GM18907 (cell line): ENCODE measurements around the gene LRMDA.

Source experiments
- ATAC-seq: cut with Tn5 transposase; IDR thresholded peaks from one replicate; pipeline ENCODE4 v1.9.1; 2021; ENCODE audit warnings: mild to moderate bottlenecking, moderate library complexity; ENCODE audit not compliant: unreplicated experiment

The LRMDA gene

DNA sequence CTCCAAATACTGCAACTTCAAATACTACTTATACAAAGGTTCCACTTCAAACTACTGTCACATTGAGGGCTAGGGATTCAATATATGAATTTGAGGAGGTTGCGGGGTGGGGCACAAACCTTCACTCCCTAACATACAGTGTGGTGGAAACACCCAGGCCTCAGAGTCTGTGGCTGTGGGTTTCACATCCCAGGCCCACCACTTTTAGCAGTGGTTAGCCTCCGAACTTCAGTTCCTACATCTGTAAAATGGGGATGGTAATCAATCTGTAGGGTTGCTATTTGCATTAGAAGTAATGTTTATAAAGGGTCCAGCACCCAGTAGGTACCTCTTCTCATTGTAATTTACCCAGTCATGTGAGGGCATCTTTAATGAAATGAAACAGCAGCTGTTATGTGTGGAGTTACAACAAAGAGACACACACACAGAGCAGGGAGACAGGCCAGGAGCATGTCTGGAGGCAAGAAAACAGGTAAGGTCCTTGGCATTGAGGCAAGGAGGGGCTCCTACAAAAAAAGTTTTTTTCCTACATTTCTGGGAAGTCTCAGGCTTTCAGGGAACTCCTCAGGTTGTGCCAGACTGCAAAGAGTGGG, 570.9 kb downstream of the LRMDA start:
- no peak for ATAC-seq

DNA sequence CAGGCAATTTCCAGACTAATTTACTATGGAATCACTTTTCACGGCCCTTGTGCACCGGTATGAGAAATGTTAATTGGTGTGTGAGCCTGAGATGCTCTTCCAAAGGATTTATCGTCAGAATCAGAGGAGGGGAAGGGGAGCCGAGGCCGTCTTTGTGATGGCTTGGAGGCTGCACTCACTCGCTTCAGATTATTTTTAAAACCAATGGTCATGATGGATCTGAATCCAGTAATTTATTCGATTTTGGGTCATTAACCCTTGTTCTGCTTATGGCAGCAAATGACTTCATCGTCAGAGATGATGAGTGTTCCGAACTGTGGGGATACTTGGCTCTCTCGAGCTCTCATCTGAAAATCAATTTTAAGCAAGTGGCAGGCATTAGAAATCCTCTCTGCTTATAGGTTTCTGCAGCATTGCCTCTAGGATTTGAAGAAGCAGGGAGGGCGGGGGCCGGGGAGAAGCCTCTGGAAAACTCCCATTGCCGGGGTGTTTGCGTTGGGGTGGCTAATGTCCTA, 576.3 kb downstream of the LRMDA start:
- ATAC-seq = no peak

DNA sequence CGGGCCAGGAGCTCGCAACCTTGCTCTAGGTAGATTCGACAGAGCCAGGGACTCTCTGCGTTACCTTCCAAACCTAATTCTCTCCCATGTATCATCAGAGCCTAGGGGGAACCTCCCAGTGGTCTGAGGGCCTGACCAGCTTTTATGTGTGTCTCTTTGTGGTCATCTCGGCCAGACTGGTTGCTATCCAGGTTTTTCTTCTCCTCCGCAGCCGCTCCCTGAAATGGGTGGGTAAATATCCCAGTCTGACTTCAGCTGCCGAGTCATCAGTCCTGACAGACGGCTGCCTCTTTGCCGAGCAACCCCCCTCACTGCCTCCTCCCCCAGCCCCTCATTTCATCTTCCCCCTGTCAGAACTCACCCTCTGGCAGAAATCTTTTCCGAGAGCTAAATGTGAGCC, 578.1 kb downstream of the LRMDA start:
- ATAC-seq = no peak

DNA sequence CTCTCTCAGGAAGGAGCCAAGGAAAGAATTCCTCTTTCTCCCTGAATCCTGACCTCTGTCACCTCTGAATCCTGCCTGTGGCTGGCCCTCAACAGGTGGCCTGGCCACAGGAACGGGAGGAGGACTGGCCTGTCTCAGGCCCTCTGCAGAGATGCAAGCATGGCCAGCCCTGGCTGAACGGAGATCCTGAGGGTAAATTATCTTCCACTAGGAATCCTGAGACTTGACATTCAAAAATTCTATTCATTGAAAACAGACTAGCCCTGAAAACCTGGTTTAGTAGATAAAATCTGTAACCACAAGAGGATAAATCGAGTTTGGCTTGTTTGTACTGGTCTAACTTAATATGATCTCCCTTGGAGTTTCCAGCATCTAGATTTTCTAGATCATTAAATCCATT, 579.3 kb downstream of the LRMDA start:
- ATAC-seq = no peak

DNA sequence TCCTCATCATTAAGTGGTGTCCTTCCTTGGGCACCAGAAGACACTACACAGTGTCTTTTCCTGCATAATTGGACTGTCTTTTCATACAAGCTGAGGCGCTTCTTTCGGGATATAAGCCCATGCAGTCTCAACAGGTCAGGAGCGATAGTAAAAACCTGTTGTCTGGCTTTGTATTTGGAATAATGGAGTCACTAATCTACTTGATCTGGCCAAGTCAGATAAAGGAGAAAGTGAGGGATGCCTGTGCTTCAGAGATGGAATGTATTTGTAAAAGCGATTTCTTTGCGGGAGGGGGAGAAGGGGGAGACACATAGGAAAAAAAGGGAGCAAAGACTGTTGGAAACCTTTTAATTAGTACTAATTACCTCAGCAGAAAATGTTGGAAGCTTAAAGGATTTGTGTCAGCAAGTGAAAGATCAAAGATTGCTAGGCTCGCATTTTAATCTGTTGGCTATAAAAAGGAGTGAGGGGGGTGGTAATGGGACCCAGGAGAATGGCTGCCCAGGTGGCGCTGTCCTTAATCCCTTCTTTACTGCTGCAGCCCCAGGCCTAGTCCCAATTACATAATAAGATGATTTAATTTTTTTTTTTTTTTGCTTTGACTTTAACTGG, 581.4 kb downstream of the LRMDA start:
- no peak for ATAC-seq

DNA sequence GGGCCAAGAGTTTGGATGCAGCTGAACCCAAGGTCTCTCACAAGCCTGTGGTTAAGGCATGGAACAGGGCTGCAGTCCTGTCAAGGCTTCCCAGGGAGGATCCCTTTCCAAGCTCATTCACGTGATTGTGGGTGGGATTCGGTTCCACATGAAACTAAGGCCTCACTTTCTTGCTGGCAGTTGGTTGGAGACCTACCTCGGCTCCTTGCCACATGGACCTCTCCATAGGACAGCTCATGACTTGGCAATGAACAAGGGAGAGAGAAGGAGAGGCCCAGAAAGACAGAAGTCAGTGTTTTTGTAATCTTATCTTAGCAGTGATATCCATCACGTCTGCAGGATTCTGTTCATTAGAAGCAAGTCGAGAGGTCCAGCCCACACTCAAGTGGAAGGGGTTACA, 583.8 kb downstream of the LRMDA start:
- ATAC-seq = no peak

DNA sequence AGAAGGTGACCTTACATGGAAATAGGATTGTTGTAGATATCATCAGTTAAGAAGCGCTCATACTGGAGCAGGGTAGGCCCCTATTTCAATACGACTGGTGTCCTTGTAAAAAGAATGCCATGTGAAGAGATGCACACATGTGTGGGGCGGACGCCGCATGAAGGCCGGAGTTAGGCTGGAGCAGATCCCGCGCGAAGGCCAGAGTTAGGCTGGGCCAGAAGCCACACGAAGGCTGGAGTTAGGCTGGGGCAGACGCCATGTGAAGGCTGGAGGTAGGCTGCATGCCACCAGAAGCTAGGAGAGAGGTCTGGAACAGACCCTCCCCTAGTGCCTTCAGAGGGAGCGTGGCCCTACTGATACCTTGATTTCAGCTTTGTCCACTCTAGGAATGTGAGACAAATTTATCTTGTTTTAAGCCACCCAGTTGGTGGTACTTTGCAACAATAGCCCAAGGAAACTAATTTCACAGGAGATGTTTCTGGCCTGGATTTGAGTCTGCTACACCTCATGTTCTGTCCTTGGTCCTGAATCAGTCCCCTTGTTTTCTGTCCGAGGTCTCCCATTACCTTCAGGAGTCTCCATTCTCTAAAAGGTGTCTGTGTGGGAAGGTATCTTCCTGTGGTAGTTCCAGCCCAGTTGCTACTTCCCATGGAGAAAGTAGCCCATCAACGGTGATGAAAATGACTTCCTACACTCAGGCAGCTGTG, 585.8 kb downstream of the LRMDA start:
- no peak for ATAC-seq

DNA sequence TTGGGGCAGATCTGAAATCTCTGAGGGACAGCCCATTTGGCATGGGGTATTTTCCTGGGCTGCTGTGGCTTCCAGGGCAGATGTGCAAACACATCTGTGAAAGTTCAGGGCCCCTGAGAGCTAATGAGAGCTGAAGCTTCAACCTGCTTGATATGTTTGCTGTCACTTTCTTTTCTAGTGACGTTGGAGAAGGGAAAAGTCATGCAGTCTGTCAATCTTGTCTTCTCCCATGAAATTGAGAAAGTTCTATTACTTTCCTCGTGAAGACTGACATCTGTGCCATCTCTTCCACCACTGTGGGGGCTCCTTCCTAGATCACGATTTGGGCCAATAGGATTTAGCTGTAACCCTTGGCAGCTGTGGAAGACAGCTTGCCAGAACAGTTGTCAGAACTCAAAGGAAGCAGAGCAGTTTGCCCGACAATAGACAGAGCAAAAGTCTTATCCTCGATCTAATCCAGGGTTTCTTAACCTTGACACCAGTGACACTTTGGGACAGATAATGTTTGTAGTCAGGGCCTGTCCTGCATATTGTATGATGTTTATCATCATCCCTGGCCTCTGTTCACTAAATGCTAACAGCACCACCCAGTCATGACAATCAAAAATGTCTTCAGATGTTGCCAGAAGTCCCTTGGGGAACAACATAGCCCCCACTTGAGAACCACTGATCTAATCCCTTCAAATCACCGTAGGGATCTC, 586.5 kb downstream of the LRMDA start:
- ATAC-seq = no peak

DNA sequence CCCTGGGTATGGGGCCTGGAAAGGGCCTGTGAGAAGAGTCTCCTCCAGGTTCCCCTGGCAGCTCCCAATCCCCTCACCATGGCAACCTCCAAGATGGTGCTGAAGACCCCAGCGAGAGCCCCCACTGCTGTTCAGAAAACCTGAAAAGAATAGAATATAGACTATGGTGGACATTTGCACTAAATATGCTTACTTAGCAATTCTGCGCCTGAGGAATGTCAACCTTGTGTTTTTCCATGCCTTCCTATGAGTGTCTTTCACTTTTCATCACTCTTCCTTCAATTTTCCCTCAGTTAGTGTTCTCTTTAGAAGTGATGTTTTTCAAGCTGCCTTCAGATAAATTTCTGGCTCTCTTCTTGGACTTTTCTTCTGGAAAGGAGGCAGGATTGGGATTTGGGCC, 589.2 kb downstream of the LRMDA start:
- no peak for ATAC-seq

DNA sequence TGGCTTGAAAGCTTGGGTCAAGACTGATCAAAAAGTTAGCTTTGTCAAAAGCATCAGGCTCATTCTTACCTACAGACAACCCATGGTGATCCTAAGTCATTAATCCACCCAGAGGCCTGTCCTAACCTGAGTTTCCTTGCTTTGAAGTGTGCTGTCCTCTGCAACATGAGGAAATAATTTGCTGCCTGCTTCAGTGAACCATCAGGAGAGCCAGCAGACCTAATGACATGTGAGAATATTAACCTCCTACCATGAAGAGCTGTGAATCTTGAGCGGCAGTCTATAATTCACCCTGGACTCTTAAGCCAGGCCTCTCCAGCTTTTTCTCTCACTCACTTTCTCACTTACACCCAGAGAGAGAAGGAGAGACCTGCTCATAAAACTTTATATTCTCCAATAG, 590.0 kb downstream of the LRMDA start:
- no peak for ATAC-seq

DNA sequence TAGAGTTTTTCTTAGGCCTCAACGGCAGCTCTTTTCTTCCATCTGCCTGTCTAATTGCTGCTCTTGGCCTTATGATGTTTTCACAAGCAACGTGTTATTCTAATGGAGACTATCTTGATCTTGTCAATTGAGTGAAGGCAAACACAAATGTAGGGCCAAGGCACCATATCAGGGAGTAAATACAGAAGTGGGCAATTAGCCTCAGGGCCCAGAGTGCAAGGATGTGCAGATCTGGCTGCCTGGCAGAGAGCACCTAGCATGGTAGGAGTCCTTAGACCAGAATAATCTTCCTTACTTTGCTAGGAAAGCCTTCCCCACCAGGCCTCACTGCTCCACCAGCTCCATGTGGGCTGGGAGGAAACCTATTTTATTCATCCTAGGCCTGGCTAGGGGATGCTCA, 590.9 kb downstream of the LRMDA start:
- no peak for ATAC-seq

DNA sequence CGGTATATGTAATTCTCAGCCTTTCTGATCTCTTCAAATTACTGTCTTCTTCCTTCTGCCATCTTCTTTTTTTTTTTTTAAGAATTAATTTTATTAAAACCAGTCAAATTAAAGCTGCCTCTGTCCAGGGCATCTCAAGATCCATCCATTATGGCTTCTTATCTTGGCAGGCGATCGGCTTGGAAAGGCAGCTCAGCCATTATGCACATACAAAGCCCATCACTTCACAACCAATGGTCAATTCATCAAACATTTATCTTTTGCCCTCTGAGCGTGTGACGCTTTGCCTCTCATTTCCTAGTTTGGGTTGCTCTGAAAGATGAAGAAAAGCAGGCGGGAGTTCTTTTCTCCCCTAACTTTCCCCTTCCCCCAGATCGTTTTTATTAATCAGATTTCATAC, 591.6 kb downstream of the LRMDA start:
- no peak for ATAC-seq

DNA sequence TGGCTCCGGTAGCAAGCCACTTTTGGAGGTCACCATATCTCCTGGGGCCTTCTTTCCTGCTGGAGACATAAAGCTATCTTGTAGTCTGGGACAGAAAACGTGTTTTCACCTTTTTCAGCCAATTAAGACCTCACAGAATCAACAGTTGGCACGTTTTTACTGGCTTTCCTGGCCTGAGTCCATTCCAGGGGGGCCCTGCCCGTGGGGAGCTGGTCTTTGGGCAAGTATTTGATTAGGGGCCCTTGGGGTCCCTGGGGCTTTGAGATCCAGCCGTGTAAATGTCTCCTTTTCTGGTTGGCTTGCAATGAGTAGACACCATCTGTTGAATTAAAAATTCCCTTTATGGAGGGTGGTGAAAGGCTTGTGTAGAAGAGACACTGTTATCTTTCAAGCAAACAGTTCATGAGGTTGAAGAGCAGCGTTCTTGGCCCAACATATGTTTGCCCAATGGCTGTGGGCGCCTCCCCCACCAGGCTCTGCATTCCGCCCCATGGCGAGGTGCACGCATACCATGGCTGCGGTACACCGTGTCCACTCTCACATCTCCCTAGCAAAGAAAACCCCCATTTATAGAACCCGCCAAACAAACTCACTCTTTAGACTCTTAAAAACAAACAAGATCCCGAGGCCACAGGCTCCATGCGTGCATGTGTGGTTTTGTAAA, 593.2 kb downstream of the LRMDA start:
- ATAC-seq = no peak

DNA sequence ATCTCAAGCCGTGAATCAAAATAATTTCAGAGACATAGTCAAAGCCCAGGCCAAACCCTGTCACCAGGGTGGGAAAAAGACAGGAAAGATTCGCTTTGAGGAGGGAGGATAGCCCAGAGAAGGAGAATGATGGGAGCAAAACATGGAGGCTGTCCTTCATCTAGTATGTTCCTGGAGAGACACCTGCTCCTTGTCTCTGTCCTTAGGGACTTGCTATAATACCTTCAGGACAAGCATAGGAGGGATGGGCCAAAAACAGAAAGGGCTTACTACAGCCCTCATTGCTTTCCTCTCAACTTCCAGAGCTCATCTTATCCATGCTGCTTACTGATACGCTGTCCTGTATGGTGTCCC, 593.7 kb downstream of the LRMDA start:
- ATAC-seq = no peak

DNA sequence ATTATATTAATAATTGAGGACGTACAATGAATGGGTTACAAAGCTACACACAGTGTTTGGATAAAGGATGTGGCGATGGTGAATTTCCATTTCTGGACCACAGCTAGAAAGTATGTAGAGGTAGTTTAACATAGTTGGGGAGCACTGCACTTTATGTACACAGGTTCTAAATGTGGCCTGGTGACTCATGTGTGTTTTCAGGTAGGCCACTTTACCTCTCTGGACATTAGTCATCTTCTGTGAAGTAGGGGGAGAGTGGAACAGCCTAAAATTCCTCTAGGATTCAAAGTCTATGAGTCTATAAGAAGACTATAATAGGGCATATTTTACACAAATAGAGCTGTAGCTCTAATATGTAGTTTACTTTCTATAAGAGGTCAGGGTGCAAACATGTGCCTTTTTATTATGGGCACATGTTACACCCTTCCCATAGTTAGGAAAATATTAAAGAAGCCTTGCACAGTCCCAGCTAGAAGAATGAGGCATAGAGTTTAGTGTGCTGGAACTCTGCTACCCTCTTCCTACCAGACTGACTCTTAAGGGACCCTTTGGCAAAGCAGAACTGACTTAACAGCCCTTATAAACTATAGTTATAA, 594.9 kb downstream of the LRMDA start:
- ATAC-seq = no peak

DNA sequence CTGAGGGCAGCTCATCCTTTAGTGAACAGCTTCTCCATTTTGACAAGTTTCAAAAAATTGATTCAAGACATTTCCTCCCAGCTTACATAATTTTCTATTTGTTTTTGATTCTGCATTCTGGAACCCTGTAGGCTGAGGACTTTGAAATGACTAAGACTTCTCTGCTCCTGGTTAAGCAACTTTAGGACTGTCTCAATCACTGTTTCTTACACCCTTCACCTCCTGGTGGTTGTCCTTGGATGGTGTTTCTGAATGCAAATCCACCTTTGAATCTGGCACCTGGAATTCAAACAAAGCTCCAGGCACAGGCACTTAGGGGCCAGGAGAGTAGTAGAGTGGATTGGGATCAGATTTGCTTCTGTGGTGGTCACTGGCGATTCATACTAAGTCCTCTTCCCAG, 595.5 kb downstream of the LRMDA start:
- no peak for ATAC-seq

DNA sequence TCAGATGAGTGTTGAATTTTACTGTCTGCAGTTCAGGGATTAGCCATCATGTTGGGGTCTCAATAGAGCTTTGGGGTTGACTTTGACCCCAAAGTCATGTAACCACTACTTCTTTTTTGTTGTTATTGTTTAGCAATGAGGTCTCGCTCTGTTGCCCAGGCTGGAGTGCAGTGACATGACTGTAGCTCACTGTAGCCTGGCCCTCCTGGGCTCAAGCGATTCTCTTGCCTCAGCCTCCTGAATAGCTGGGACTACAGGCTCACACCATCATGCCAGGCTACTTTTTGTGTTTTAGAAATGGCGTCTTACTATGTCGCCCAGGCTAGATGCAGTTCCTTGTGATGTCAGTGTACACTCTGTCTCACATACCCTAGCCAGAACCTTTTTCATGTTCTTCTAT, 598.4 kb downstream of the LRMDA start:
- ATAC-seq = no peak

DNA sequence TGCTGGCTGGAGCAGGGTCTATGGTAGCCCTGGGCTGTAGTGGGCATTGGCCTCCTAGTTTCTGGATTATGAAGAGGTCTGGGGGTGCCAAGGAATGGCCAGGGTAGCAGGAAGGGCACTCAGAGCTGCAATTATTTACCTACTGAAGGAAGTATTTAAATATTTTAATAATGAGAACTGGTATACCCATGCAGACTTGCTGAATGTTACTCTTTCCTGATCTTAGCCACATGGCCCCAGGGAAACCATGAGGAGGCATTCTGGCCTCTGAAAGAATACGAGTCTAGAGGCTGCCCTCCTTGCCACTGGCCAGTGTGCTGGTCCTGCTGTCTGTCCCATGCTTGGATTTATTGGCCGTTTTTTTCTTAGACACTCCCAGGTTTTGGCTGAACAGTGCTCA, 599.7 kb downstream of the LRMDA start:
- no peak for ATAC-seq

DNA sequence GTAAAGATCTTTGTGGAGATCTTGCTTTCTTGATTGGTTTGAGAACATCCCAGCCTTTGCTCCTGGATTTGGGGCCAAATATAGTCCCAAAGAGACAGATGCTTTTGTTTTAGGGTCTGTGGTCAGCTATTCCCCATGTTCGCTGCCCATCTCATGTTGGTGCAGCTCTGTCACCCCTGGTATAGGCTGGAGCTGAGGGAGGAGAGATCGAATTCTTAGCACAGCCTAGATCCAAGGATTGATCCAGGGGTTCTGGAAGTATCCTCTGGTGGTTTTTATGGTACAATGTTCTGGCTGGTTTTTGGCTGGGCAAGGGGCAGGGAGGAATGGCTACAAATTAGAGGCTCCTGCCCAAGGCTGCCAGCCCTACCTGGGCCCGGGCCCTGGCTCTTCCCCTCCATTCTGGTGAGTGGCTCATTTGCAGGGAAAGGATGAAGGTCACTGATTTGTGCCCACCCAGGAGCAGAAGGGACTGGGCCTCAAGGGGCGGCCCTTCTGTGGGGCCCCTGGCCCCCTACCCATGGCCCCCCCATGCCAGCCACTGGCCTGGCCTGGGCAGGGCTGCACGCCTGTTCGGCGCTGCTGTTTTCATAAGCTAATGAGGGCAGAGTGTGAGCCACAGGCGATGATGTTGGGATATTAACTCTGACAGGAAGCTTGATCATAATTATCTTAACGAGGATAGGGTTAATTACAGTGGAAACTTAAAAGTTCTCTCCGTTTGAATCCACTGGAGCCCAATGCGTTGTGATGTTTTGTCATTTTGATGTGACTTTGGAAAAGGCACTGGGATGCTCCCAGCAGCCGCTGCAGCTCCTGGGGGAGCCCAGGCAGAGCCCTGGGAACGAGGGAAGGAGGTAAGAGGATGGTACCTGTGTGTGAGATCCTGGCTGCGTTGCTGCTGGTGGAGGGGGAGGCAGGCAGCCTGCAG, 600.6 kb downstream of the LRMDA start:
- ATAC-seq = no peak

DNA sequence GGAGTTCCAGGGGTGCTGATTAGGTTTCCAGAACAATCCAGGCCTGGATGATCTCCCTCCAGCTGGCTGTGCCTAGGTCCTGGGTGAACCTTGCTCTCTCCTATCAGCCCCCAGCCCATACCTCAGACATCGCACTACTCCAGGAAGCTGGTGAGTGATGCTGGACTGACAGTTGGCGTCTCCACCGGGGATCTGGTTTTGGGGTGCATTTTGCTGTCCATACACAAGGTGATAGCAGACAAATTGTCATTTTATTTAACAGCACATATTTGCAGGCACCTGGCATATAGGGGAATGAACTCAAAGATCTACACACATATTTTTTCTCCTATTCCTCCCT, 601.2 kb downstream of the LRMDA start:
- no peak for ATAC-seq
